GM23248 (cell line): ENCODE data around the gene ADGRD1. TPM values are rescaled to one million over a fixed set of nuclear protein-coding genes. Genes with fewer than 3 reads are reported as not detected.

Source experiments
- DNase-seq: peaks from one replicate; pipeline ENCODE4 v3.0.0-alpha.2; 2015
- H2AFZ ChIP-seq: fragments of 200-600 bp; sonication (generic); 2 replicates; pipeline ENCODE4 v1.6.1; 2016; ENCODE audit warnings: antibody characterized with exemption
- H3F3A ChIP-seq: fragments of 200-600 bp; sonication (generic); 2 replicates; pipeline ENCODE4 v1.6.1; 2016; ENCODE audit warnings: mild to moderate bottlenecking, antibody characterized with exemption, mixed run types; ENCODE audit not compliant: insufficient read depth
- H3K27ac ChIP-seq: fragments of 200-600 bp; sonication (generic); 2 replicates; pipeline ENCODE4 v1.5.1; 2016; ENCODE audit warnings: mild to moderate bottlenecking
- H3K27me3 ChIP-seq: fragments of 200-600 bp; sonication (generic); replicated peaks from 2 replicates; pipeline ENCODE4 v1.6.1; 2016; ENCODE audit warnings: mild to moderate bottlenecking; ENCODE audit not compliant: insufficient read depth
- H3K36me3 ChIP-seq: fragments of 200-600 bp; sonication (generic); 2 replicates; pipeline ENCODE4 v1.6.1; 2016; ENCODE audit warnings: low read depth, mild to moderate bottlenecking
- H3K4me1 ChIP-seq: fragments of 200-600 bp; sonication (generic); 2 replicates; pipeline ENCODE4 v1.6.1; 2016; ENCODE audit warnings: mild to moderate bottlenecking; ENCODE audit not compliant: insufficient read depth
- H3K4me2 ChIP-seq: fragments of 200-600 bp; sonication (generic); one replicate; pipeline ENCODE4 v1.6.1; 2016; ENCODE audit warnings: mild to moderate bottlenecking; ENCODE audit not compliant: unreplicated experiment
- H3K4me3 ChIP-seq: fragments of 200-600 bp; sonication (generic); 2 replicates; pipeline ENCODE4 v1.5.1; 2016; ENCODE audit warnings: mild to moderate bottlenecking
- H3K79me2 ChIP-seq: fragments of 200-600 bp; sonication (generic); 2 replicates; pipeline ENCODE4 v1.6.1; 2016; ENCODE audit warnings: mild to moderate bottlenecking; ENCODE audit not compliant: insufficient read depth
- H3K9ac ChIP-seq: fragments of 200-600 bp; sonication (generic); 2 replicates; pipeline ENCODE4 v1.6.1; 2016; ENCODE audit warnings: mild to moderate bottlenecking
- H3K9me2 ChIP-seq: fragments of 200-600 bp; sonication (generic); 2 replicates; pipeline ENCODE4 v1.6.1; 2016; ENCODE audit warnings: mixed run types, mild to moderate bottlenecking, moderate library complexity; ENCODE audit not compliant: insufficient read depth
- H3K9me3 ChIP-seq: fragments of 200-600 bp; sonication (generic); one replicate; pipeline ENCODE4 v1.6.1; 2017; ENCODE audit warnings: low read depth
- H4K20me1 ChIP-seq: fragments of 200-600 bp; sonication (generic); 2 replicates; pipeline ENCODE4 v1.6.0; 2016; ENCODE audit not compliant: insufficient read depth
- EZH2 ChIP-seq: fragments of 200-600 bp; sonication (generic); IDR thresholded peaks from 2 replicates; pipeline ENCODE4 v1.6.1; 2018; ENCODE audit warnings: antibody characterized with exemption, mild to moderate bottlenecking; ENCODE audit not compliant: insufficient read depth, poor library complexity, severe bottlenecking
- EZH2phosphoT487 ChIP-seq: fragments of 200-600 bp; sonication (generic); IDR thresholded peaks from 2 replicates; pipeline ENCODE4 v1.6.1; 2018; ENCODE audit warnings: antibody characterized with exemption, moderate library complexity, mild to moderate bottlenecking, low read depth; ENCODE audit not compliant: insufficient read depth
- WGBS, 2 experiments: methylation state at CpG; one replicate each; pipeline ENCODE4 v1.1.6; 2015 to 2017; ENCODE audit warnings: low lambda C conversion rate in 2 of 2, low coverage in 1 of 2; ENCODE audit errors: missing lambda C conversion rate in 2 of 2; 5-methylcytosine and 5-hydroxymethylcytosine counted together
- in situ Hi-C: fragments of 300-500 bp; cut with MboI; formaldehyde crosslinking; loops from 2 replicates; pipeline ENCODE4 v1.15.0; 2020
- polyA plus RNA-seq: library from polyadenylated mRNA; unstranded; fragments of >200 nt; fragmentation: Nextera tagmentation; extraction: Ambion mirVana; gene quantifications from 2 replicates; pipeline ENCODE4 v1.2.1, GENCODE V29; 2016
- total RNA-seq: library from RNA; depleted of rRNA; stranded (reverse); fragments of >200 nt; shearing (Covaris generic); gene quantifications from 2 replicates; pipeline ENCODE4 v1.2.3, GENCODE V29; 2014

The ADGRD1 gene
- total and polyA plus RNA-seq, 2 experiments from 2014 or later: 7.9 to 11.2 TPM

- Histone ChIP-seq H4K20me1 (no peaks in the 10 kb centered on the region), H3K9ac (no peak overlapping the region), H2AFZ (no peak overlapping the region), H3K27me3 (no peaks in the 10 kb centered on the region), H3F3A (no peaks in the 10 kb centered on the region), H3K9me2 (no peaks in the 10 kb centered on the region), H3K36me3 (no peaks in the 10 kb centered on the region), H3K4me3 (no peak overlapping the region), H3K4me2 (no peak overlapping the region), H3K27ac (no peak overlapping the region), H3K79me2 (no peaks in the 10 kb centered on the region), H3K9me3 (no peaks in the 10 kb centered on the region), H3K4me1 (no peaks in the 10 kb centered on the region)
- 67 to 69% methylated on average over 11 of the region's 11 CpGs for whole genome bisulfite sequencing, 2 experiments
- in situ Hi-C loops: no loop called here
- TF ChIP-seq EZH2phosphoT487 (no peak), EZH2 (no peak)
- DNase-seq: no peak
These were observed 71.5 kb downstream of the ADGRD1 start for GRCh38 chr12:131025234-131025633.

- Histone ChIP-seq H3K79me2 (no peaks in the 10 kb centered on the region), H3K9me3 (no peaks in the 10 kb centered on the region), H3F3A (no peaks in the 10 kb centered on the region), H3K4me3 (no peak overlapping the region), H4K20me1 (no peaks in the 10 kb centered on the region), H3K27ac (no peak overlapping the region), H3K9me2 (no peaks in the 10 kb centered on the region), H3K36me3 (no peaks in the 10 kb centered on the region), H3K4me1 (no peaks in the 10 kb centered on the region), H3K27me3 (no peaks in the 10 kb centered on the region), H3K4me2 (no peak overlapping the region), H2AFZ (no peak overlapping the region), H3K9ac (no peak overlapping the region)
- DNase-seq: no peak
- TF ChIP-seq EZH2phosphoT487: no peak
- no peak for TF ChIP-seq EZH2
- in situ Hi-C loops: no loop called here
- 66 to 67% methylated on average over 23 of the region's 23 CpGs for WGBS, 2 experiments
These were observed 72.4 kb downstream of the ADGRD1 start for GRCh38 chr12:131025939-131026702.

- no peaks in the 10 kb centered on the region for H3K36me3 ChIP-seq
- in situ Hi-C loops: no loop called here
- H3K4me3 ChIP-seq: no peak overlapping the region
- no peaks in the 10 kb centered on the region for H3K27me3 ChIP-seq
- H3K9ac ChIP-seq: no peak overlapping the region
- DNase-seq: no peak
- H3K4me1 ChIP-seq: no peaks in the 10 kb centered on the region
- H3K9me2 ChIP-seq: no peaks in the 10 kb centered on the region
- WGBS, 2 experiments: 63 to 67% methylated on average over 11 of the region's 11 CpGs
- no peak overlapping the region for H3K27ac ChIP-seq
- no peaks in the 10 kb centered on the region for H3K9me3 ChIP-seq
- H4K20me1 ChIP-seq: no peaks in the 10 kb centered on the region
- H3K79me2 ChIP-seq: no peaks in the 10 kb centered on the region
- H3K4me2 ChIP-seq: no peak overlapping the region
- no peak overlapping the region for H2AFZ ChIP-seq
- TF ChIP-seq EZH2: no peak
- no peak for TF ChIP-seq EZH2phosphoT487
- no peaks in the 10 kb centered on the region for H3F3A ChIP-seq
These were observed 73.0 kb downstream of the ADGRD1 start for GRCh38 chr12:131026754-131027153.

GRCh38 chr12:131027264-131027663 is 73.6 kb downstream of the ADGRD1 start:
- no peaks in the 10 kb centered on the region for H3K79me2 ChIP-seq
- H3K9me3 ChIP-seq: no peaks in the 10 kb centered on the region
- no peaks in the 10 kb centered on the region for H3K36me3 ChIP-seq
- no peak for TF ChIP-seq EZH2phosphoT487
- TF ChIP-seq EZH2: no peak
- H3K9me2 ChIP-seq: no peaks in the 10 kb centered on the region
- H3K27me3 ChIP-seq: no peaks in the 10 kb centered on the region
- no peak overlapping the region for H3K27ac ChIP-seq
- no peak overlapping the region for H3K9ac ChIP-seq
- H2AFZ ChIP-seq: no peak overlapping the region
- no peak overlapping the region for H3K4me2 ChIP-seq
- no peaks in the 10 kb centered on the region for H3K4me1 ChIP-seq
- no peak overlapping the region for H3K4me3 ChIP-seq
- DNase-seq: no peak
- in situ Hi-C loops: no loop called here
- WGBS, 2 experiments: 77 to 80% methylated on average over 9 of the region's 9 CpGs
- no peaks in the 10 kb centered on the region for H3F3A ChIP-seq
- H4K20me1 ChIP-seq: no peaks in the 10 kb centered on the region
